T47D (cell line): ENCODE measurements around the gene LRMDA.
"Not testable (repeated sequence)": the region's sequence is repeated elsewhere in the genome, so short reads cannot be mapped to it uniquely, and the experiment has no call there.

ENCODE experiments used
- DNase-seq, 2 experiments: peaks; one replicate each; pipeline versions ENCODE4 v3.0.0 to v3.0.0-alpha.2; 2011 to 2012; ENCODE audit warnings: low read depth in 1 of 2, low spot score in 1 of 2
- JUND ChIP-seq: IDR thresholded peaks from 2 replicates; pipeline ENCODE4 v1.6.1; 2012; ENCODE audit warnings: low read depth
- in situ Hi-C: cut with HindIII; loops from 2 replicates; pipeline ENCODE4 v1.10.0; 2016; ENCODE audit warnings: low sequenced_read_pairs, low pct_unique_long_range_greater_than_20kb

Gene LRMDA

GRCh38 chr10:75505840-75506506 is 74.5 kb downstream of the LRMDA start:
- TF ChIP-seq JUND, result no peak
- in situ Hi-C loops, result no loop called here
- no peak for DNase-seq

- DNase-seq, result no peak
- no peak for TF ChIP-seq JUND
- in situ Hi-C loops, result no loop called here
Measured at GRCh38 chr10:75506930-75507329, 75.5 kb downstream of the LRMDA start.

GRCh38 chr10:75507469-75507868 is 76.0 kb downstream of the LRMDA start:
- in situ Hi-C loops, result no loop called here
- DNase-seq, result no peak
- no peak for TF ChIP-seq JUND

GRCh38 chr10:75508239-75508813 is 76.9 kb downstream of the LRMDA start:
- peak; percentile 16 to 58 for DNase-seq
- no peak for TF ChIP-seq JUND
- in situ Hi-C loops, result no loop called here

- in situ Hi-C loops, result no loop called here
- no peak for DNase-seq
- no peak for TF ChIP-seq JUND
Measured at GRCh38 chr10:75508814-75509306, 77.4 kb downstream of the LRMDA start.

GRCh38 chr10:75509706-75510105 is 78.3 kb downstream of the LRMDA start:
- no peak for TF ChIP-seq JUND
- in situ Hi-C loops, result no loop called here
- DNase-seq, result no peak

- in situ Hi-C loops, result no loop called here
Measured at GRCh38 chr10:75511011-75511410, 79.6 kb downstream of the LRMDA start.

GRCh38 chr10:75512203-75512933 is 80.9 kb downstream of the LRMDA start:
- no peak for TF ChIP-seq JUND
- DNase-seq, result peak; percentile 39 to 83
- in situ Hi-C loops, result no loop called here

More at GRCh38 chr10:75511011-75511410, 79.6 kb downstream of the LRMDA start:
- TF ChIP-seq JUND, result no peak
- no peak for DNase-seq

GRCh38 chr10:75513292-75513885 is 82.0 kb downstream of the LRMDA start:
- TF ChIP-seq JUND, result no peak
- in situ Hi-C loops, result no loop called here
- peak in 1 of 2 experiments; percentile 32 for DNase-seq

- no peak for TF ChIP-seq JUND
Measured at GRCh38 chr10:75514830-75515229, 83.4 kb downstream of the LRMDA start.

GRCh38 chr10:75516154-75516553 is 84.7 kb downstream of the LRMDA start:
- DNase-seq, in situ Hi-C loops: not testable (repeated sequence)

More at GRCh38 chr10:75514830-75515229, 83.4 kb downstream of the LRMDA start:
- in situ Hi-C loops, result no loop called here
- DNase-seq, result no peak

GRCh38 chr10:75519213-75519612 is 87.8 kb downstream of the LRMDA start:
- in situ Hi-C loops, DNase-seq: not testable (repeated sequence)

- not testable (repeated sequence) for DNase-seq
Measured at GRCh38 chr10:75521194-75521829, 89.9 kb downstream of the LRMDA start.

More at GRCh38 chr10:75521194-75521829, 89.9 kb downstream of the LRMDA start:
- in situ Hi-C loops, result not testable (repeated sequence)
